H1 (cell line): Measurements from ENCODE around the gene ANKS1B. TPM values are rescaled to one million over a fixed set of nuclear protein-coding genes. Genes with fewer than 3 reads are reported as not detected.

Experiments
- CTCF ChIA-PET: fragments of 300-600 bp; sonication (Branson Sonifier 250); formaldehyde crosslinking; loops from one replicate; lab custom pipeline; 2021; ENCODE audit not compliant: partially characterized antibody; lab: Charles Lee
- POLR2A ChIA-PET: fragments of 300-600 bp; sonication (Branson Sonifier 250); formaldehyde crosslinking; loops from one replicate; lab custom pipeline; 2021; ENCODE audit warnings: inconsistent platforms; ENCODE audit not compliant: partially characterized antibody; lab: Charles Lee
- DNase-seq, 2 experiments: peaks; one replicate each; pipeline versions ENCODE4 v3.0.0 to v3.0.0-alpha.2; 2010 to 2022; ENCODE audit warnings: low spot score in 2 of 2, low read depth in 1 of 2, mixed read lengths in 1 of 2
- FAIRE-seq: peaks from 2 replicates; lab custom pipeline; 2011; peaks lifted over from hg19 to GRCh38; lab: Jason Lieb, UNC
- H2AFZ ChIP-seq: 2 replicates; pipeline ENCODE4 v1.8.1; 2012; ENCODE audit warnings: low read length, inconsistent platforms
- H2AK5ac ChIP-seq: 2 replicates; pipeline ENCODE4 v1.6.1; 2013; ENCODE audit warnings: low read depth, low read length
- H2BK120ac ChIP-seq: replicated peaks from 2 replicates; pipeline ENCODE3; 2013; ENCODE audit warnings: low read depth, low read length, inconsistent platforms
- H2BK12ac ChIP-seq: 2 replicates; pipeline ENCODE4 v1.6.1; 2013; ENCODE audit warnings: low read depth, low read length
- H2BK15ac ChIP-seq: 2 replicates; pipeline ENCODE4 v1.6.1; 2013; ENCODE audit warnings: low read length
- H2BK20ac ChIP-seq: 2 replicates; pipeline ENCODE4 v1.6.1; 2013; ENCODE audit warnings: low read length
- H2BK5ac ChIP-seq: 2 replicates; pipeline ENCODE4 v1.6.1; 2013; ENCODE audit warnings: low read depth, low read length
- H3K14ac ChIP-seq: 2 replicates; pipeline ENCODE4 v1.6.1; 2013; ENCODE audit warnings: inconsistent platforms; ENCODE audit not compliant: insufficient read length
- H3K18ac ChIP-seq: 2 replicates; pipeline ENCODE4 v1.6.1; 2013; ENCODE audit warnings: low read length; ENCODE audit errors: extremely low read depth
- H3K23ac ChIP-seq: 2 replicates; pipeline ENCODE4 v1.6.1; 2013; ENCODE audit warnings: inconsistent platforms; ENCODE audit not compliant: insufficient read length
- H3K23me2 ChIP-seq: 2 replicates; pipeline ENCODE4 v1.6.1; 2013; ENCODE audit warnings: low read depth, low read length
- H3K27ac ChIP-seq: 2 replicates; pipeline ENCODE4 v1.6.1; 2011; ENCODE audit warnings: low read depth, low read length, inconsistent platforms
- H3K27me3 ChIP-seq, 4 experiments: replicated peaks in 1 of 4; 1 replicate in 1 of 4; 2 replicates in 3 of 4; pipeline versions ENCODE4 v1.6.1 to v1.8.1; 2011 to 2013; ENCODE audit warnings: low read length in 3 of 4, mild to moderate bottlenecking in 3 of 4, inconsistent platforms in 2 of 4, mixed read lengths in 2 of 4, moderate library complexity in 1 of 4; ENCODE audit not compliant: control insufficient read depth in 3 of 4, insufficient read depth in 3 of 4; ENCODE audit errors: extremely low read depth in 1 of 4
- H3K36me3 ChIP-seq, 4 experiments: 2 replicates each; pipeline versions ENCODE4 v1.6.1 to v1.8.1; 2011 to 2013; ENCODE audit warnings: mild to moderate bottlenecking in 4 of 4, low read length in 3 of 4, moderate library complexity in 2 of 4, control low read depth in 1 of 4, inconsistent platforms in 1 of 4; ENCODE audit not compliant: insufficient read depth in 4 of 4, control insufficient read depth in 2 of 4
- H3K4ac ChIP-seq: replicated peaks from 2 replicates; pipeline ENCODE3; 2013; ENCODE audit warnings: low read length, low read depth, mixed read lengths, inconsistent platforms; ENCODE audit not compliant: insufficient read length
- H3K4me1 ChIP-seq, 4 experiments: replicated peaks in 1 of 4; 1 replicate in 1 of 4; 2 replicates in 3 of 4; pipeline versions ENCODE4 v1.6.1 to v1.8.1; 2011 to 2013; ENCODE audit warnings: low read length in 3 of 4, inconsistent platforms in 2 of 4, mixed read lengths in 1 of 4; ENCODE audit not compliant: insufficient read depth in 4 of 4, control insufficient read depth in 3 of 4
- H3K4me2 ChIP-seq, 2 experiments: 2 replicates each; pipeline versions ENCODE4 v1.6.1 to v1.8.1; 2011 to 2013; ENCODE audit warnings: low read depth in 2 of 2, low read length in 2 of 2, control low read depth in 1 of 2, inconsistent platforms in 1 of 2, mild to moderate bottlenecking in 1 of 2; ENCODE audit not compliant: insufficient read depth in 1 of 2
- H3K4me3 ChIP-seq, 4 experiments: fragments of 200-600, 300-600 bp in 1 of 4; sonication (generic), shearing (Covaris generic), sonication (Bioruptor Twin) in 1 of 4; 2 replicates each; pipeline versions ENCODE4 v1.5.1 to v1.8.1; 2011 to 2016; ENCODE audit warnings: low read length in 4 of 4, low read depth in 3 of 4, control low read depth in 2 of 4, inconsistent platforms in 2 of 4, mild to moderate bottlenecking in 2 of 4, mixed read lengths in 1 of 4, moderate library complexity in 1 of 4; ENCODE audit not compliant: insufficient read depth in 2 of 4; ENCODE audit errors: extremely low read depth in 1 of 4
- H3K56ac ChIP-seq: replicated peaks from 2 replicates; pipeline ENCODE3; 2013; ENCODE audit warnings: low read depth, mild to moderate bottlenecking, mixed read lengths, low read length, inconsistent platforms; ENCODE audit not compliant: insufficient read length
- H3K79me1 ChIP-seq: 2 replicates; pipeline ENCODE4 v1.6.1; 2013; ENCODE audit warnings: low read depth, low read length, control low read depth
- H3K79me2 ChIP-seq, 2 experiments: 2 replicates each; pipeline versions ENCODE4 v1.6.1 to v1.8.1; 2012 to 2013; ENCODE audit warnings: low read length in 2 of 2, mild to moderate bottlenecking in 2 of 2, inconsistent platforms in 1 of 2; ENCODE audit not compliant: insufficient read depth in 2 of 2, control insufficient read depth in 1 of 2
- H3K9ac ChIP-seq, 4 experiments: replicated peaks in 1 of 4; 1 replicate in 1 of 4; 2 replicates in 3 of 4; pipeline versions ENCODE4 v1.6.1 to v1.8.1; 2011 to 2013; ENCODE audit warnings: low read depth in 3 of 4, low read length in 3 of 4, control low read depth in 2 of 4, mild to moderate bottlenecking in 2 of 4, moderate library complexity in 2 of 4, inconsistent platforms in 1 of 4; ENCODE audit errors: extremely low read depth in 1 of 4
- H3K9me3 ChIP-seq, 2 experiments: 2 replicates each; pipeline versions ENCODE4 v1.6.1 to v1.8.1; 2012 to 2013; ENCODE audit warnings: mild to moderate bottlenecking in 2 of 2, moderate library complexity in 2 of 2, control low read depth in 1 of 2, inconsistent platforms in 1 of 2, low read depth in 1 of 2, low read length in 1 of 2, mixed read lengths in 1 of 2; ENCODE audit not compliant: insufficient read depth in 2 of 2
- H4K20me1 ChIP-seq, 2 experiments: replicated peaks in 1 of 2; 2 replicates each; pipeline versions ENCODE3 to v1.8.1; 2011 to 2013; ENCODE audit warnings: inconsistent platforms in 2 of 2, low read length in 2 of 2, mild to moderate bottlenecking in 1 of 2; ENCODE audit not compliant: insufficient read depth in 2 of 2, control insufficient read depth in 1 of 2
- H4K5ac ChIP-seq: 2 replicates; pipeline ENCODE4 v1.6.1; 2013; ENCODE audit warnings: low read length, low read depth, mixed read lengths, inconsistent platforms; ENCODE audit not compliant: insufficient read length
- H4K8ac ChIP-seq: 2 replicates; pipeline ENCODE4 v1.8.0; 2013; ENCODE audit warnings: mild to moderate bottlenecking, moderate library complexity, low read length, inconsistent platforms; ENCODE audit not compliant: insufficient read depth; ENCODE audit errors: extremely low read depth
- H4K91ac ChIP-seq: replicated peaks from 2 replicates; pipeline ENCODE3; 2013; ENCODE audit warnings: low read length, mixed read lengths, inconsistent platforms; ENCODE audit not compliant: insufficient read length
- EZH2 ChIP-seq: fragments of 200-600 bp; sonication (generic); IDR thresholded peaks from 2 replicates; pipeline ENCODE4 v1.7.1; 2012; ENCODE audit warnings: low read depth, mild to moderate bottlenecking, moderate library complexity, low read length, inconsistent platforms; ENCODE audit not compliant: severe bottlenecking
- GABPA ChIP-seq: IDR thresholded peaks from 2 replicates; pipeline ENCODE4 v1.6.1; 2011; ENCODE audit warnings: mild to moderate bottlenecking, low read length, moderate library complexity, borderline replicate concordance; ENCODE audit not compliant: insufficient read depth
- JUN ChIP-seq: IDR thresholded peaks from 2 replicates; pipeline ENCODE4 v1.6.1; 2011; ENCODE audit warnings: low read depth, mild to moderate bottlenecking, improper control_type of control experiment, low read length
- KDM1A ChIP-seq: fragments of 200-600, 300-600 bp; sonication (generic); IDR thresholded peaks from 2 replicates; pipeline ENCODE4 v1.7.1; 2016; ENCODE audit warnings: mild to moderate bottlenecking, low read length, borderline replicate concordance
- SIRT6 ChIP-seq: IDR thresholded peaks from one replicate; pipeline ENCODE4 v1.7.1; 2012; ENCODE audit warnings: low read length, inconsistent platforms
- TAF7 ChIP-seq: optimal IDR thresholded peaks from 2 replicates; pipeline ENCODE3; 2011; ENCODE audit warnings: low read depth, mild to moderate bottlenecking, inconsistent platforms, low read length, moderate library complexity, borderline replicate concordance
- WGBS, 2 experiments: shearing (Covaris generic) in 1 of 2; methylation state at CpG; one replicate each; pipeline versions ENCODE4 v1.1.6 to v1.1.7; 2013 to 2015; ENCODE audit warnings: low lambda C conversion rate in 2 of 2, mixed read lengths in 2 of 2, inconsistent platforms in 1 of 2, low coverage in 1 of 2, missing lambda C conversion rate in 1 of 2; ENCODE audit not compliant: insufficient replicate concordance in 2 of 2, insufficient coverage in 1 of 2, insufficient read length in 1 of 2; ENCODE audit errors: extremely low coverage in 1 of 2, missing lambda C conversion rate in 1 of 2; 5-methylcytosine and 5-hydroxymethylcytosine counted together
- polyA plus RNA-seq, 7 experiments: library from polyadenylated mRNA; depleted of rRNA in 3 of 7; stranded (reverse) in 5 of 7; unstranded in 2 of 7; fragments of >200 nt in 5 of 7; fragments of 200-250 nt in 2 of 7; gene quantifications; 1 replicate in 5 of 7; 2 replicates in 1 of 7; 4 replicates in 1 of 7; pipeline versions ENCODE4 v1.2.1 to v1.2.3, GENCODE V29; 2011 to 2013; ENCODE audit warnings: missing spikeins in 2 of 7, mixed read lengths in 2 of 7
- total RNA-seq: library from RNA; stranded (reverse); fragmentation: NEBNext Ultra II Directional; extraction: Animal tissue kit (Norgen Biotek cat#: 25700); gene quantifications from 2 replicates; pipeline ENCODE4 v1.2.1, GENCODE V29; 2021

The ANKS1B gene
- total and polyA plus RNA-seq, 2 of the 8 experiments (the other 6 are each of a cell fraction or from before 2014, with no cell fraction given): 2.7 to 6.1 TPM

- H2BK15ac ChIP-seq: no peak overlapping the region
- H3K27ac ChIP-seq: no peak overlapping the region
- H3K27me3 ChIP-seq: no peaks in the 10 kb centered on the region; a peak in 1 of 7 replicates
- H3K23me2 ChIP-seq: no peaks in the 10 kb centered on the region
- no peaks in the 10 kb centered on the region for H3K9me3 ChIP-seq
- no peak overlapping the region for H3K23ac ChIP-seq
- no peak overlapping the region for H2AFZ ChIP-seq
- H3K56ac ChIP-seq: no peak overlapping the region
- no peak overlapping the region for H4K91ac ChIP-seq
- H3K36me3 ChIP-seq: no peaks in the 10 kb centered on the region
- no peak overlapping the region for H4K8ac ChIP-seq
- no peak overlapping the region for H2BK20ac ChIP-seq
- peaks cover 0 to 12% (median 3%) of the 10 kb centered on the region in 4 experiments; a peak in 5 of 7 replicates for H3K4me1 ChIP-seq
- POLR2A ChIA-PET: no interaction called here
- H3K14ac ChIP-seq: no peak overlapping the region
- CTCF ChIA-PET: interaction anchor here (0.6 to 6.3 kb wide), 6 partner anchors 8 to 270 kb away, joined by 3 to 57 read pairs (median 6); no protein-coding TSS in a partner anchor
- no peak overlapping the region for H3K4ac ChIP-seq
- no peak overlapping the region for H3K4me3 ChIP-seq
- no peaks in the 10 kb centered on the region; the same call in 1 of the 2 replicates for H3K79me1 ChIP-seq
- no peaks in the 10 kb centered on the region for H3K79me2 ChIP-seq
- H2BK5ac ChIP-seq: no peak overlapping the region
- no peak overlapping the region for H2BK120ac ChIP-seq
- no peak for TF ChIP-seq JUN
- no peak for TF ChIP-seq GABPA
- TF ChIP-seq KDM1A: no peak
- no peak for TF ChIP-seq EZH2
- TF ChIP-seq SIRT6: no peak
- no peak for TF ChIP-seq TAF7
- TF ChIP-seq, all 59 proteins: peak for 0
- H4K5ac ChIP-seq: no peak overlapping the region
- no peak overlapping the region for H3K9ac ChIP-seq
- no peak overlapping the region for H2AK5ac ChIP-seq
- no peaks in the 10 kb centered on the region for H4K20me1 ChIP-seq
- WGBS, 2 experiments: 87% methylated on average over 3 of the region's 3 CpGs; no CpG with 5 or more reads in 1 of the 2 experiments
- no peak overlapping the region for H2BK12ac ChIP-seq
- H3K4me2 ChIP-seq: no peak overlapping the region
- DNase-seq: no peak
- H3K18ac ChIP-seq: no peak overlapping the region
- no peak for FAIRE-seq
Observed at GRCh38 chr12:98738002-98738401, 1246.7 kb downstream of the ANKS1B start.
